Stimulated activated naive CD8-positive, alpha-beta T cell treated with anti-CD3 and anti-CD28 coated beads, Interleukin-15, amount 100 ng/mL, for 72 hours (primary cell): ENCODE measurements around the gene TMF1.

Experiments
- ATAC-seq: fragments of 150-1000 bp; cut with Tn5 transposase; 2 replicates; pipeline ENCODE4 v1.10.0; 2021; ENCODE audit warnings: mild to moderate bottlenecking, moderate library complexity
- DNase-seq, 2 donors: peaks; one replicate each; pipeline ENCODE4 v3.0.0; 2021 to 2022
- H3K27ac Mint-ChIP-seq, 2 donors: one replicate each; pipeline ENCODE4 v1.8.0; 2022; ENCODE audit warnings: mild to moderate bottlenecking in 2 of 2, mixed read lengths in 2 of 2, moderate library complexity in 2 of 2
- H3K27me3 Mint-ChIP-seq: one replicate; pipeline ENCODE4 v1.8.0; 2022; ENCODE audit warnings: mixed read lengths
- H3K4me1 Mint-ChIP-seq: one replicate; pipeline ENCODE4 v1.8.0; 2022; ENCODE audit warnings: mild to moderate bottlenecking, mixed read lengths
- H3K4me3 Mint-ChIP-seq, 2 donors: one replicate each; pipeline ENCODE4 v1.8.0; 2022; ENCODE audit warnings: mild to moderate bottlenecking in 2 of 2, mixed read lengths in 2 of 2, moderate library complexity in 1 of 2
- H3K9me3 Mint-ChIP-seq, 2 donors: one replicate each; pipeline ENCODE4 v1.8.0; 2022; ENCODE audit warnings: mixed read lengths in 2 of 2

TMF1 gene

GRCh38 chr3:69051756-69052471 lies at the start of gene TMF1:
Gene TMF1 (minus strand): TSS chr3:69052333. CDS start chr3:69052086, 247 bp downstream.
- H3K4me1 Mint-ChIP-seq, result peaks cover 37% of the 10 kb centered on the region
- DNase-seq, result peak; percentile 94 to 96
- peak; percentile 98 for ATAC-seq
- H3K4me3 Mint-ChIP-seq, result peak within 1 kb of the TSS; percentile 97 to 100
- no peaks in the 10 kb centered on the region for H3K27me3 Mint-ChIP-seq
- H3K27ac Mint-ChIP-seq, result peak within 1 kb of the TSS; percentile 98 to 99
- H3K9me3 Mint-ChIP-seq, result no peaks in the 10 kb centered on the region

GRCh38 chr3:69099576-69099975 lies 47.4 kb upstream of the TMF1 start:
- H3K27ac Mint-ChIP-seq, result no peak overlapping the region
- ATAC-seq (no peak), DNase-seq (no peak)
- H3K4me3 Mint-ChIP-seq, result no peak overlapping the region
- H3K27me3 Mint-ChIP-seq, result no peaks in the 10 kb centered on the region
- peaks cover 64% of the 10 kb centered on the region for H3K4me1 Mint-ChIP-seq
- H3K9me3 Mint-ChIP-seq, result no peaks in the 10 kb centered on the region

- Mint-ChIP-seq H3K4me1 (peaks cover 72% of the 10 kb centered on the region), H3K27me3 (no peaks in the 10 kb centered on the region), H3K27ac (peak overlapping the region; percentile 79 to 92), H3K4me3 (peak overlapping the region in 1 of 2 donors; percentile 30), H3K9me3 (no peaks in the 10 kb centered on the region)
- DNase-seq (no peak), ATAC-seq (no peak)
Observed at GRCh38 chr3:69097407-69098086, 45.4 kb upstream of the TMF1 start.

GRCh38 chr3:69096299-69096698 lies 44.2 kb upstream of the TMF1 start:
- Mint-ChIP-seq H3K9me3 (no peaks in the 10 kb centered on the region), H3K4me1 (peaks cover 79% of the 10 kb centered on the region), H3K4me3 (peak overlapping the region in 1 of 2 donors; percentile 78), H3K27ac (peak overlapping the region; percentile 59 to 89), H3K27me3 (no peaks in the 10 kb centered on the region)
- DNase-seq (no peak), ATAC-seq (no peak)

GRCh38 chr3:69095636-69096035 lies 43.5 kb upstream of the TMF1 start:
- H3K27ac Mint-ChIP-seq, result peak overlapping the region; percentile 84 to 89
- peak overlapping the region; percentile 78 to 79 for H3K4me3 Mint-ChIP-seq
- no peaks in the 10 kb centered on the region for H3K9me3 Mint-ChIP-seq
- H3K4me1 Mint-ChIP-seq, result peaks cover 85% of the 10 kb centered on the region
- no peak for ATAC-seq
- no peaks in the 10 kb centered on the region for H3K27me3 Mint-ChIP-seq
- no peak for DNase-seq

GRCh38 chr3:69094467-69095205 lies 42.5 kb upstream of the TMF1 start:
- Mint-ChIP-seq H3K9me3 (no peaks in the 10 kb centered on the region), H3K4me1 (peaks cover 85% of the 10 kb centered on the region), H3K27ac (peak overlapping the region; percentile 35 to 89), H3K27me3 (no peaks in the 10 kb centered on the region), H3K4me3 (peak overlapping the region; percentile 66 to 74)
- ATAC-seq, result peak; percentile 35
- no peak for DNase-seq

- H3K27me3 Mint-ChIP-seq, result no peaks in the 10 kb centered on the region
- peak; percentile 92 for ATAC-seq
- peak overlapping the region; percentile 88 to 94 for H3K27ac Mint-ChIP-seq
- peak overlapping the region; percentile 63 to 76 for H3K4me3 Mint-ChIP-seq
- DNase-seq, result peak in 1 of 2 donors; percentile 47
- H3K9me3 Mint-ChIP-seq, result no peaks in the 10 kb centered on the region
- H3K4me1 Mint-ChIP-seq, result peaks cover 91% of the 10 kb centered on the region
Observed at GRCh38 chr3:69092030-69092516, 39.9 kb upstream of the TMF1 start.

- no peak for ATAC-seq
- Mint-ChIP-seq H3K27me3 (no peaks in the 10 kb centered on the region), H3K9me3 (no peaks in the 10 kb centered on the region), H3K4me3 (peak overlapping the region; percentile 63 to 76), H3K4me1 (peaks cover 86% of the 10 kb centered on the region), H3K27ac (peak overlapping the region; percentile 49 to 92)
- no peak for DNase-seq
Observed at GRCh38 chr3:69091389-69092029, 39.4 kb upstream of the TMF1 start.

- no peak for DNase-seq
- no peaks in the 10 kb centered on the region for H3K9me3 Mint-ChIP-seq
- peak overlapping the region; percentile 55 to 90 for H3K4me3 Mint-ChIP-seq
- no peaks in the 10 kb centered on the region for H3K27me3 Mint-ChIP-seq
- peaks cover 72% of the 10 kb centered on the region for H3K4me1 Mint-ChIP-seq
- no peak for ATAC-seq
- H3K27ac Mint-ChIP-seq, result peak overlapping the region; percentile 12 to 38
Observed at GRCh38 chr3:69090021-69090420, 37.9 kb upstream of the TMF1 start.

GRCh38 chr3:69088063-69088462 lies 35.9 kb upstream of the TMF1 start:
- Mint-ChIP-seq H3K9me3 (no peaks in the 10 kb centered on the region), H3K4me3 (peak overlapping the region; percentile 81 to 90), H3K4me1 (peaks cover 69% of the 10 kb centered on the region), H3K27me3 (no peaks in the 10 kb centered on the region), H3K27ac (peak overlapping the region; percentile 81 to 87)
- ATAC-seq, result no peak
- no peak for DNase-seq

GRCh38 chr3:69087030-69087791 lies 35.1 kb upstream of the TMF1 start:
- no peaks in the 10 kb centered on the region for H3K9me3 Mint-ChIP-seq

GRCh38 chr3:69085833-69086722 lies 33.9 kb upstream of the TMF1 start:
- Mint-ChIP-seq H3K27ac (peak overlapping the region; percentile 96 to 97), H3K9me3 (no peaks in the 10 kb centered on the region), H3K4me1 (peaks cover 69% of the 10 kb centered on the region), H3K27me3 (no peaks in the 10 kb centered on the region), H3K4me3 (peak overlapping the region; percentile 89 to 95)
- DNase-seq (peak; percentile 68 to 83), ATAC-seq (peak; percentile 40)

More at GRCh38 chr3:69087030-69087791, 35.1 kb upstream of the TMF1 start:
- Mint-ChIP-seq H3K4me3 (peak overlapping the region; percentile 69 to 90), H3K4me1 (peaks cover 69% of the 10 kb centered on the region), H3K27ac (no peak overlapping the region), H3K27me3 (no peaks in the 10 kb centered on the region)
- ATAC-seq, result no peak
- no peak for DNase-seq

- Mint-ChIP-seq H3K9me3 (no peaks in the 10 kb centered on the region), H3K27me3 (no peaks in the 10 kb centered on the region), H3K27ac (peak overlapping the region; percentile 96 to 97), H3K4me1 (peaks cover 68% of the 10 kb centered on the region), H3K4me3 (peak overlapping the region; percentile 89 to 95)
- DNase-seq (no peak), ATAC-seq (no peak)
Observed at GRCh38 chr3:69085168-69085832, 33.2 kb upstream of the TMF1 start.
